Measurements from ENCODE around the gene CCDC47.

Gene CCDC47

GRCh38 chr17:63785556-63785955 is 12.2 kb upstream of the CCDC47 start:
- no peak for DNase-seq (ENCODE audit: low read depth in 2 of 2)

DNA sequence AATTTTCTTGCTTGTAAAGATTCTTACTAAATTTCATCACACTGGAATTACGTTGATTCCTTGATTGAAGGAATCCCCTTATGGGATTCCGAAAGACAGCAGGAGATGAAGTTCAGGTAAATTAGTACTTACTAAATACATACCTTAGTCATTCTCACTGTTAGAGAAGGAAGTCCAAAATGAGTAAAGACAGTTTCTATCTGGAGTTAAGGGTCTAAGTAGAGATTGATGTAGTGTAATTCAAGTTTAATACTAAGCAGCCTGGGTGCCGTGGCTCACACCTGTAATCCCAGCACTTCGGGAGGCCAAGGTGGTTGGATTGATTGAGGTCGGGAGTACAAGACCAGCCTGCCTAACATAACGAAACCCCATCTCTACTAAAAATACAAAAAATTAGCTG is 10.1 kb upstream of the CCDC47 start:
- no peak for DNase-seq (ENCODE audit: low read depth in 2 of 2)

DNA sequence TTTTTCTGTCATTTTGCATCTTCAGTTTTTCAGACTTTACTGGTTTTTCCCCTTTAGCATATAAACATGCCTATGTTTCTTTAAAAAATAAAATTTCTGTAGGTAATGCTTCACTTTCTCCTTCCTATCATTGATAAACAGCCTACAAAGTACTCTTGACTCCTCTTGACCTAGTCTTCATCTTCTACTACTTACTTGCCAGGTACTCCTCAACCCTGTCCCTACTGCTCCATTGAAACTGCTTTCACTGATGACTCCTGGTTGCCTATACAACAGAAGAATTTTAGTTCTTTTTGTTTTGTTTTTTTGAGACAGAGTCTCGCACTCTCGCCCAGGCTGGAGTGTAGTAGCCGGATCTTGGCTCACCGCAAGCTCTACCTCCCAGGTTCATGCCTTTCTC is 7.5 kb upstream of the CCDC47 start:
- no peak for DNase-seq (ENCODE audit: low read depth in 2 of 2)

DNA sequence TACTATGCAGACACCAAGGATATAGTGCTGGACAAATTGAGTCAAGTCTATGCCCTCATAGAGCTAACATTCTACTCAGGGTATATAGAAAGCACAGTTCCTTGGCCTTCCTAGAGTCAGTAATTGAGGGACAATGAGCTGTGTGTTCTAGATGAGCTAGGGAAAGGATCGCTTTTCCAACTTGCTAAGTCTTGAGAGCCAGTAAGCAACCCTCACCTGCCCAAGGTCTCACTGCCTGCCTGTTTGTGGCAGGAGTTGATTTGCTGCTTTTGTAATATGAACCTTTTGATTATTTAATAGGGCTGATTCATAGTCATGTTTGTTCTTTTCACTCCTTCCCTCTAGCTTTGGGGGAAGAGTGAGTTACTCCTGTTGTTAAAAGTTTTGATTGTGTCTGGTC is 7.1 kb upstream of the CCDC47 start:
- no peak for DNase-seq (ENCODE audit: low read depth in 2 of 2)

- no peak for DNase-seq (ENCODE audit: low read depth in 2 of 2)
Measured at GRCh38 chr17:63775420-63775819, 2.0 kb upstream of the CCDC47 start.

DNA sequence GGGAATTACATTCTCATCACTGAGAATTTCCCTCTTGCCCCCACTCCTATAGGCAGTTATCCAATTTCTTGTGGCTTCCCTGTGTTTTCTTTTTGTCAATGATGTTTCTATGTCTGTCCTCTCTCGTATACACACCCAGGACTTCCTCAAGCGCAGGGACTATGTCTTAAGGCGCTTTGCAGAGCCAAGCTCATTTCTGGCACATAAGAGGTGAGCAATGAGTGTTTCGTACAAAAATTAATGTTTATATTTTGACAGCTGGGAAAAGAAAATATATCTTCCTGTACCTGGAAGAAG is 1.5 kb upstream of the CCDC47 start:
- DNase-seq (ENCODE audit: low read depth in 2 of 2) = no peak

DNA sequence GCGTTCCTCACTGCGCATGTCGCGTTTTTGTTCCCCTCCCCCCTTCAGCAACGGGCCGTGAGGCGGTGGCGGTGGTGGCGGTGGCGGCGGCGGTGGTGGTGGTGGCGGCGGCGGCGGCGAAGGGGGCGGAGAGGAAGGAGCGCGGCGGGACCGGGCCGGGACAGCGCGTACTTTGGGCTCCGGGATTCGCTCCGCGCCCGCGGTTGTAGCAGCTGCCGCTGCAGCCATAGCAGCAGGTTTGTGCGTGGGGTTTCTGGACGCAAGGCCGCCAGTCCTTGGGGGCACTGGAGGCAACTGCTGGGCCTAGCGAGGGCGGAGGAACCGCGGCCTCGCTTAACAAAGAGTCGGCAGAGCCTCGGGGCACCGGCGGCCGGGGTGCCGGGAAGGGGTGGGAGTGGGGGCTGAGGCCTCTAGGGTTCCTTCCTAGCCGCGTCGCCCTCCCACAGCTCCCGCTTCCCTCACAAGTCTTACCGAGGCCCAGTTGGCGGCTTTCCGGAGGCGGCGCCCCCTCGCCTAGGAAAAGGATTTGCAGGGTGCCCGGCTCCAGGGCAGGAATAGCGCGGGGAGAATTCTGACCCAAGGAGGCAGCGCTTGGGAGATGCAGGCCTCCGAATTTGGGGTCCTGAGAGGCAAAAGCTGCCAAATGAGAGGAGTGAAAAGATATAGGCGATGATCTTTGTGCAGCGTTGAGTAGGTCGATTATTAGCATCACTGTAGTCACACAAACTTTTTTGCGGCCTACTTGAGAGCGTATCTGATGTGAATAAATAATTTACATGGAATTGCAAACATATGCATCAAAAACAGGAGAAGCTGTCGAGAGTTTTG is 958 bp upstream of the CCDC47 start, which contains the start of gene DDX42:
TSS of gene DDX42 (plus strand) at position 30 of the 828 bp plus-strand sequence. CDS start 12,880 bp downstream, outside the sequence.
- DNase-seq (ENCODE audit: low read depth in 2 of 2) = peak in 1 of 2 donors; percentile 79

DNA sequence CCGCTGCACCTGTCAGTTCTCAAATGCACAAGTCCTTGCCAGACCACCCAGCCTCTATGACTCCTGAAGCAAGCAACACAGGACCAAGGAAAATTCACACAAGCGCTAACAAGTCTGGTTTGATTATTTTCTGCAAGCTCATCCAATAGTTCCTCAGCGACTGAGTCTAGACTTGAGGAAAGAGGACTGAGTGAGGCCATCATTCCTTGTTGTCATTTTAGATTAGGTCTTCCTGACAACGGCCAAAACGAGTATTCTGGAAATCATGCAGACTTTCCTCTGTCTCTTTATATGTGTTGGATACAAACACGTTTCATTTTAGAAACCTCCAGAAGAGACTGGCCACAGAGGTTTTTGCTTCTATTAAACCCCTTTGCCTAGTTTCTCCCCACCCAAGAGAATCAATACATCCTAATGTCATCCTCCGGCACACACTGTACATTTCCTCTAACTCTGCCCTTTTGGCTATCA is 561 bp downstream of the CCDC47 start:
- DNase-seq (ENCODE audit: low read depth in 2 of 2) = no peak

DNA sequence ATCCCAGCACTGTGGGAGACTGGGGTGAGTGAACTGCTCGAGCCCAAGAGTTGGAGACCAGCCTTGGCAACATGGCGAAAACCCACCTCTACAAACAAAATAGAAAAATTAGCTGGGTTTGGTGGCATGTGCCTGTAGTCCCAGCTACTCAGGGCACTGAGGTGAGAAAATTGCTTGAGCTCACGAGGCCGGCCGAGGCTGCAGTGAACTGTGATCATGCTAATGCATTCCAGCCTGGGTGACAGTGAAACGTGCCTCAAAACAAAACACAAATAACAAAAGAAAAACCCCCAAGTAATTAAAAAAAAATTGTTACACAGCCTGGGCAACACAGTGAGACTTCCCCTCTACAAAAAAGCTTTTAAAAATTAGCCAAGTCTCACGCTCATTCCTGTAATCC is 5.0 kb downstream of the CCDC47 start:
- no peak for DNase-seq (ENCODE audit: low read depth in 2 of 2)

DNA sequence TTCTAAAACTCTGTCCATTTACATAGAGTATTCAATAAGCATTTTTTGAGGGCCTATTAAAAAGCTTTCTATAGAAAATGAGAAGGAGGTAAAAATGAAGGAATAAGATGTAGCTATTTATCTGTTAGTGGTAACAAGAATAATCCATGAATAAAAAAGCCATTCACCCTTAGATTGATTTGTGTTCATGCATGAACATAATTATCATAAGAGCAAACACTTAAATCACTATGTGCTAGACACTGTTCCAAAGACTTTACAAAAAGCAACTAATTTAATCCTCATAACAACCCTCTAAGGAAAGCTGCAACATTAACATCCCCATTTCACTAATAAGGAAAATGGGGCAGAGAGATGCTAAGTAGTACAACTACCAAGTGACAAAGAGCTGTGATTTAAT is 6.6 kb downstream of the CCDC47 start:
- no peak for DNase-seq (ENCODE audit: low read depth in 2 of 2)

DNA sequence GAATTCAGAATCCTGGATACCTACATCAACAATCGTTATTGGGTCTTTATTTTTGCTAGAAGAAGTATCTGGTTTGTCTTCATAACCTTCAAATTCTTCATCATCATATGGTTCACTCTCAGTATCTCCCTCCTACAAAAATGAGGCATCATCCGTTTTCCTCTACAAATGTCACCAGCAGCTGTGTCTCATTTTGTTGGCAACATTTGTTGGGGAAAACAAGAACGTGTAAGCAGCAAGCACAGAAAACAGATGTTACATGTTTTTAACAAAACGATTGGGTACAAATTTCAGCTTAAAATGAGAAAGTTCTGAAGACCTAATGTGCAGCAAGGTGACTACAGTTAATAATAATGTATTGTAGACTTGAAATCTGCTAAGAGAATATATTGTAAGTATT is 8.7 kb downstream of the CCDC47 start:
- DNase-seq (ENCODE audit: low read depth in 2 of 2) = no peak

- DNase-seq (ENCODE audit: low read depth in 2 of 2) = no peak
Measured at GRCh38 chr17:63762161-63763078, 11.0 kb downstream of the CCDC47 start.

GRCh38 chr17:63760771-63761539 is 12.4 kb downstream of the CCDC47 start:
- no peak for DNase-seq (ENCODE audit: low read depth in 2 of 2)

- no peak for DNase-seq (ENCODE audit: low read depth in 2 of 2)
Measured at GRCh38 chr17:63758428-63758827, 15.0 kb downstream of the CCDC47 start.

- no peak for DNase-seq (ENCODE audit: low read depth in 2 of 2)
Measured at GRCh38 chr17:63754046-63754445, 19.4 kb downstream of the CCDC47 start.

GRCh38 chr17:63753215-63753614 is 20.2 kb downstream of the CCDC47 start:
- DNase-seq (ENCODE audit: low read depth in 2 of 2) = no peak

GRCh38 chr17:63752707-63753106 is 20.7 kb downstream of the CCDC47 start:
- DNase-seq (ENCODE audit: low read depth in 2 of 2) = no peak

- DNase-seq (ENCODE audit: low read depth in 2 of 2) = no peak
Measured at GRCh38 chr17:63751806-63752205, 21.6 kb downstream of the CCDC47 start.

GRCh38 chr17:63741408-63742173 is 31.8 kb downstream of the CCDC47 start, which contains the start of gene STRADA:
STRADA (minus strand) TSS chr17:63741799; CDS start chr17:63728369, 13,430 bp downstream.
- DNase-seq (ENCODE audit: low read depth in 2 of 2) = peak; percentile 97 to 98

GRCh38 chr17:63741143-63741407 is 32.3 kb downstream of the CCDC47 start:
- no peak for DNase-seq (ENCODE audit: low read depth in 2 of 2)

GRCh38 chr17:63740464-63741142 is 32.8 kb downstream of the CCDC47 start:
- DNase-seq (ENCODE audit: low read depth in 2 of 2) = no peak
